Measurements from ENCODE around the gene CPXM2. TPM values are rescaled to one million over a fixed set of nuclear protein-coding genes. Genes with fewer than 3 reads are reported as not detected.

Gene CPXM2
- total RNA-seq, 3 donors from 2014 or later (not counting 1 experiment from before 2014, with no cell fraction given) = not detected

DNA sequence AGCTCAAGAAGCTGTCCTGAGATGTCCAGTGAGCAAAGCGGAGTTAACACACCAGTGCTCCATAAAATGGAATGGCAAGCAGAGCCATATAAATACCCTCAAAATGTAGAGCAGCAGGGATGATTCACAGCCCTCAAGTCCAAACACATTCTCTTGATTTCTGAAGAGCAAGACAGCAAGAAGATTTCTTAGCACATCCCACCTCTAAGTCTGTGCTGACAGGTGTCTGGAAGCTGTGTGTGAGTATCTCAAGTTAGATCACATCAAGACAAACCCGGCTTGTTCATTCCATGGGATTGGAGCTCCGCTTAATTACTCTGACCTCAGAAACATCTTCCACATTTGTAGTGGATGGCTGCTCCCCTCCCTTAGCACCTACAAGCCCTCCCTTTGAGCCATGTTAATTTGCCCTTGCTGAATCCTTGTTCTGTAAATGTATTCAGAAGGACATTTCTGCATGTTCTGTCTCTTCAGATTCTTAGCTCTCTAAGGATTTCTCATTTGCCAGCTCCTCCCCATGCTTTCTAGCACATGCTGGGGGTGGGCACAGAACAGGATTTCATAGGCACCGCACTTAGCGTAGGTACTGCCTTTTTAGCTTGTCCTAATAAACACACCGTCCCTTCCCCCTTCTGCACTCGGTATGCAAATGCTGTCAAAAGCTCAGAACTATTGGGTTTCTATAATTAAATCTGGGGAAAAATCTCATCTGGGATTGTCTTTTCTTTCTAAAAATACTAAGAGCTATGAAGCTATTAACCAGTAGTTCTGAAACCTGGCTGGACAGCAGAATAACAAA, 112.7 kb downstream of the CPXM2 start:
- ATAC-seq (no peak), DNase-seq (no peak)
- Mint-ChIP-seq H3K9me3 (no peaks in the 10 kb centered on the region), H3K4me3 (no peak overlapping the region), H3K27ac (no peak overlapping the region), H3K36me3 (no peaks in the 10 kb centered on the region), H3K27me3 (ENCODE audit: low read depth in 2 of 2) (peaks cover 35 to 62% of the 10 kb centered on the region in 2 donors), H3K4me1 (peaks cover 7% of the 10 kb centered on the region in 2 donors)
- Histone ChIP-seq H3K4me3 (ENCODE audit: low read length) (no peak overlapping the region), H3K9me3 (ENCODE audit: control insufficient read depth, insufficient read depth, low read length) (peaks cover 3% of the 10 kb centered on the region), H3K4me1 (ENCODE audit: control insufficient read depth, insufficient read depth, low read length) (peaks cover 2% of the 10 kb centered on the region), H3K27ac (ENCODE audit: low read length) (no peak overlapping the region), H3K27me3 (ENCODE audit: control insufficient read depth, insufficient read depth, low read length) (no peaks in the 10 kb centered on the region), H3K36me3 (ENCODE audit: control insufficient read depth, insufficient read depth, low read length) (no peaks in the 10 kb centered on the region)
- TF ChIP-seq, protein P1, sequence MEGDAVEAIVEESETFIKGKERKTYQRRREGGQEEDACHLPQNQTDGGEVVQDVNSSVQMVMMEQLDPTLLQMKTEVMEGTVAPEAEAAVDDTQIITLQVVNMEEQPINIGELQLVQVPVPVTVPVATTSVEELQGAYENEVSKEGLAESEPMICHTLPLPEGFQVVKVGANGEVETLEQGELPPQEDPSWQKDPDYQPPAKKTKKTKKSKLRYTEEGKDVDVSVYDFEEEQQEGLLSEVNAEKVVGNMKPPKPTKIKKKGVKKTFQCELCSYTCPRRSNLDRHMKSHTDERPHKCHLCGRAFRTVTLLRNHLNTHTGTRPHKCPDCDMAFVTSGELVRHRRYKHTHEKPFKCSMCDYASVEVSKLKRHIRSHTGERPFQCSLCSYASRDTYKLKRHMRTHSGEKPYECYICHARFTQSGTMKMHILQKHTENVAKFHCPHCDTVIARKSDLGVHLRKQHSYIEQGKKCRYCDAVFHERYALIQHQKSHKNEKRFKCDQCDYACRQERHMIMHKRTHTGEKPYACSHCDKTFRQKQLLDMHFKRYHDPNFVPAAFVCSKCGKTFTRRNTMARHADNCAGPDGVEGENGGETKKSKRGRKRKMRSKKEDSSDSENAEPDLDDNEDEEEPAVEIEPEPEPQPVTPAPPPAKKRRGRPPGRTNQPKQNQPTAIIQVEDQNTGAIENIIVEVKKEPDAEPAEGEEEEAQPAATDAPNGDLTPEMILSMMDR (IDR thresholded peaks at IDR 0.05) = no peak
- WGBS (ENCODE audit: insufficient coverage) = 62% methylated on average over 5 of the region's 7 CpGs
- intact Hi-C loops (cut with micrococcal nuclease) = loop anchor here (10.0 kb wide), 1 partner anchor 876 kb away; no protein-coding TSS in a partner anchor

DNA sequence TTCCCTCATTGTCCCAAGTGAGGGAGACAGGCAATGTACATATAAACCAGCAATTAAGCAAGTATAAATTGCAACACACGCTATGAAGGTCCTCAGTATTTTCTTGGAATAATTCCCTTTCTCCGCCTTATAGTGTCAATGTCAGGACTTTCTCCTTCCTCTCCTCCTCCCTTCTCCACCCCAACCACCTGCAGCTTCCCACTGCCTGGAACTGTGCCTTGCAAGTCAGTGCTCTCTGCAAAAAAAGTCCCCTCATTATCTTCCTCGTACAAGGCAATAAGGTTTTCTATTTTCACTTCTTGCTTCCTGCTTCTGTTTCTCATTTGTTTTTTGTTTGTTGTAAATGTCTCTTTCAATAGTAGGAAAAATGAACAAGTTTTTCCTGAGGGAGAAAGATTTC, 113.7 kb downstream of the CPXM2 start:
- intact Hi-C loops (cut with micrococcal nuclease) = loop anchor here (10.0 kb wide), 1 partner anchor 877 kb away; no protein-coding TSS in a partner anchor
- Histone ChIP-seq H3K27ac (ENCODE audit: low read length) (no peak overlapping the region), H3K9me3 (ENCODE audit: control insufficient read depth, insufficient read depth, low read length) (peaks cover 13% of the 10 kb centered on the region), H3K27me3 (ENCODE audit: control insufficient read depth, insufficient read depth, low read length) (no peaks in the 10 kb centered on the region), H3K4me3 (ENCODE audit: low read length) (no peak overlapping the region), H3K4me1 (ENCODE audit: control insufficient read depth, insufficient read depth, low read length) (peaks cover 5% of the 10 kb centered on the region), H3K36me3 (ENCODE audit: control insufficient read depth, insufficient read depth, low read length) (no peaks in the 10 kb centered on the region)
- TF ChIP-seq, protein P1 (IDR thresholded peaks at IDR 0.05) = no peak
- 95% methylated on average over 2 of the region's 3 CpGs for WGBS (ENCODE audit: insufficient coverage)
- Mint-ChIP-seq H3K4me1 (peaks cover 18% of the 10 kb centered on the region in 2 donors), H3K36me3 (peaks cover 8% of the 10 kb centered on the region), H3K27ac (no peak overlapping the region), H3K4me3 (no peak overlapping the region), H3K27me3 (ENCODE audit: low read depth in 2 of 2) (peaks cover 37 to 52% of the 10 kb centered on the region in 2 donors), H3K9me3 (peaks cover 6% of the 10 kb centered on the region in 2 donors)
- DNase-seq (no peak), ATAC-seq (no peak)

DNA sequence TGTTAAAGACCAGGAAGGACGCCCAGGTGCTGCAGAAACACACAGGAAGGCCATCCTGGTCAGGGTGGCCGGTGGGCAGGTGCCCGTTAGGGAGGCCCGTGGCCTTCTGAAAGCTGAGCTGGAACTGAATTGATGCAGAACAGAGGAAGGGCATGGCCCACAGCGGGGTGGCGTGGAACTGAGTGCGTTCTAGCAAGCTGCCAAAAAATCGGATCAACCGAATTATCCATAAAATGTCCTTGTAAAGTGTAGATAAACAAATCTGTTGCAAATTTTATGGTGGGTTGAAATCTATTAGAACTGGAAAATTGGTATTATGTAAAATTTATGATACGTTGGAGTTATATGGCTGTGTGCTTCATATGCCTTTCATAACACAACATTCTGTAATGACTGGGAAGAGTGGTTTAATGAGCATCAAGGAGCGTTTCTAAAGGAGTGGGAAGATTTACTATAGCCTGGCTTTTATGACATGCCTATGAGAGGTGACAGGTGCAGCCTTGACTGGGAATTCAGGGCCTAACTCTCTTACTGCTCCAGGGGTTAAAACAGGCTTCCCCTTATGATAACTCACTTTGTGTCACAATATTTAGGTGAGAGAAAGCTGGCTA, 117.4 kb downstream of the CPXM2 start:
- Histone ChIP-seq H3K4me3 (ENCODE audit: low read length) (no peak overlapping the region), H3K27ac (ENCODE audit: low read length) (no peak overlapping the region), H3K4me1 (ENCODE audit: control insufficient read depth, insufficient read depth, low read length) (peaks cover 10% of the 10 kb centered on the region), H3K27me3 (ENCODE audit: control insufficient read depth, insufficient read depth, low read length) (no peaks in the 10 kb centered on the region), H3K9me3 (ENCODE audit: control insufficient read depth, insufficient read depth, low read length) (peaks cover 34% of the 10 kb centered on the region), H3K36me3 (ENCODE audit: control insufficient read depth, insufficient read depth, low read length) (no peaks in the 10 kb centered on the region)
- Mint-ChIP-seq H3K27ac (peak overlapping the region in 1 of 2 donors; percentile 97), H3K27me3 (ENCODE audit: low read depth in 2 of 2) (peaks cover 23 to 29% of the 10 kb centered on the region in 2 donors), H3K36me3 (peaks cover 17% of the 10 kb centered on the region), H3K4me1 (peaks cover 35 to 39% of the 10 kb centered on the region in 2 donors), H3K9me3 (peaks cover 14 to 15% of the 10 kb centered on the region in 2 donors), H3K4me3 (peak overlapping the region; percentile 49)
- TF ChIP-seq, protein P1 (IDR thresholded peaks at IDR 0.05) = no peak
- 87% methylated on average over 10 of the region's 11 CpGs for WGBS (ENCODE audit: insufficient coverage)
- intact Hi-C loops (cut with micrococcal nuclease) = loop anchor here (10.0 kb wide), 1 partner anchor 881 kb away; no protein-coding TSS in a partner anchor
- ATAC-seq = no peak
- no peak for DNase-seq
